ENCODE results near the gene PSMC1.
"Not testable (repeated sequence)": the region's sequence is repeated elsewhere in the genome, so short reads cannot be mapped to it uniquely, and the experiment has no call there.

DNA sequence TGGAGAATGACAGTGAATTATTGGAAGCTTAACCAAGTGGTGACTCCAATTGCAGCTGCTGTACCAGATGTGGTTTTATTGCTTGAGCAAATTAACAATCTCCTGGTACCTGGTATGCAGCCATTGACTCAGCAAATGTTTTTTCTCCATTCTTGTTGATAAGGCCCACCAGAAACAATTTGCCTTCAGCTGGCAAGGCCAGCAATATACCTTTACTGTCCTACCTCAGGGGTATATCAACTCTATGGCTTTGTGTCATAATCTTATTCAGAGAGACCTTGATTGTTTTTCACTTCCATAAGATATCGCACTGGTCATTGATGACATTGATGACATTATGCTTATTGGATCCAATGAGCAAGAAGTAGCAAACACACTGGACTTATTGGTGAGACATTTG, 26.4 kb upstream of the PSMC1 start:
- not testable (repeated sequence) for TF ChIP-seq CTCF, POLR2A (IDR thresholded peaks at IDR 0.05)
